SK-N-SH (cell line): ENCODE measurements around the gene MYH1. TPM values are rescaled to one million over a fixed set of nuclear protein-coding genes. Genes with fewer than 3 reads are reported as not detected.

Experiments used
- CTCF ChIA-PET: fragments of 300-600, 350-600 bp; formaldehyde crosslinking; extraction: SDS; loops from one replicate; lab custom pipeline; 2021; lab: Yijun Ruan, JAX
- POLR2A ChIA-PET: fragments of 350-600 bp; sonication (Branson Sonifier 250); formaldehyde crosslinking; extraction: SDS; loops from one replicate; lab custom pipeline; 2020; ENCODE audit warnings: antibody characterized with exemption, inconsistent platforms; lab: Yijun Ruan, JAX
- DNase-seq: peaks from one replicate; pipeline ENCODE4 v3.0.0; 2012
- H2AFZ ChIP-seq: fragments of 200-600 bp; sonication (generic); 2 replicates; pipeline ENCODE4 v1.8.1; 2016; ENCODE audit warnings: antibody characterized with exemption, mild to moderate bottlenecking, low read depth
- H3F3A ChIP-seq: fragments of 200-600 bp; sonication (generic); replicated peaks from 2 replicates; pipeline ENCODE3; 2016; ENCODE audit warnings: antibody characterized with exemption, mild to moderate bottlenecking; ENCODE audit not compliant: insufficient read depth
- H3K27ac ChIP-seq, 2 experiments: fragments of 200-500 bp in 1 of 2; fragments of 200-600 bp in 1 of 2; sonication (Bioruptor generic) in 1 of 2; sonication (generic), shearing (Covaris generic) in 1 of 2; 2 replicates each; pipeline versions ENCODE4 v1.5.1 to v1.6.1; 2014 to 2016; ENCODE audit warnings: low read depth in 2 of 2, inconsistent platforms in 1 of 2, low read length in 1 of 2, mild to moderate bottlenecking in 1 of 2, mixed read lengths in 1 of 2
- H3K27me3 ChIP-seq: fragments of 200-600 bp; sonication (generic), shearing (Covaris generic); 2 replicates; pipeline ENCODE4 v1.6.1; 2016; ENCODE audit warnings: mixed run types; ENCODE audit not compliant: insufficient read depth
- H3K36me3 ChIP-seq, 2 experiments: fragments of 200-500 bp in 1 of 2; fragments of 200-600 bp in 1 of 2; sonication (Bioruptor generic) in 1 of 2; sonication (generic) in 1 of 2; replicated peaks in 1 of 2; 2 replicates each; pipeline versions ENCODE3 to v1.5.1; 2014 to 2016; ENCODE audit warnings: low read length in 1 of 2, mild to moderate bottlenecking in 1 of 2; ENCODE audit not compliant: insufficient read depth in 2 of 2, control insufficient read depth in 1 of 2
- H3K4me1 ChIP-seq, 2 experiments: fragments of 200-500 bp in 1 of 2; fragments of 200-600 bp in 1 of 2; sonication (Bioruptor generic) in 1 of 2; sonication (generic), shearing (Covaris generic) in 1 of 2; 2 replicates each; pipeline versions ENCODE4 v1.5.1 to v1.6.1; 2014 to 2016; ENCODE audit warnings: low read depth in 1 of 2, low read length in 1 of 2, mixed run types in 1 of 2; ENCODE audit not compliant: insufficient read depth in 2 of 2, control insufficient read depth in 1 of 2
- H3K4me2 ChIP-seq: fragments of 200-600 bp; sonication (generic), shearing (Covaris generic); 2 replicates; pipeline ENCODE4 v1.6.1; 2017; ENCODE audit warnings: mixed run types
- H3K4me3 ChIP-seq, 2 experiments: fragments of 200-500 bp in 1 of 2; fragments of 200-600 bp in 1 of 2; sonication (Bioruptor generic) in 1 of 2; sonication (generic), shearing (Covaris generic) in 1 of 2; 2 replicates each; pipeline versions ENCODE4 v1.5.1 to v1.8.1; 2014 to 2016; ENCODE audit warnings: low read depth in 2 of 2, inconsistent platforms in 1 of 2, low read length in 1 of 2, mild to moderate bottlenecking in 1 of 2, mixed read lengths in 1 of 2, moderate library complexity in 1 of 2
- H3K79me2 ChIP-seq: fragments of 200-600 bp; sonication (generic); 2 replicates; pipeline ENCODE4 v1.8.1; 2017; ENCODE audit warnings: mild to moderate bottlenecking; ENCODE audit not compliant: insufficient read depth
- H3K9ac ChIP-seq: fragments of 200-600 bp; sonication (generic); 2 replicates; pipeline ENCODE4 v1.6.1; 2017; ENCODE audit warnings: mixed run types
- H3K9me2 ChIP-seq: fragments of 200-600 bp; sonication (generic); 2 replicates; pipeline ENCODE4 v1.6.1; 2017; ENCODE audit warnings: mixed run types
- H3K9me3 ChIP-seq: fragments of 200-600 bp; sonication (generic); 2 replicates; pipeline ENCODE4 v1.6.1; 2017; ENCODE audit warnings: mixed run types, mild to moderate bottlenecking, moderate library complexity
- H4K20me1 ChIP-seq: fragments of 200-600 bp; sonication (generic); 2 replicates; pipeline ENCODE4 v1.6.1; 2017; ENCODE audit warnings: mild to moderate bottlenecking, mixed run types; ENCODE audit not compliant: insufficient read depth
- CHD2 ChIP-seq: fragments of 150-350 bp; IDR thresholded peaks from 2 replicates; pipeline ENCODE4 v1.6.1; 2018; ENCODE audit warnings: low read length; ENCODE audit not compliant: partially characterized antibody
- EZH2phosphoT487 ChIP-seq: fragments of 200-600 bp; sonication (generic); IDR thresholded peaks from 2 replicates; pipeline ENCODE4 v1.6.1; 2017; ENCODE audit warnings: low read depth, mixed run types, mild to moderate bottlenecking, antibody characterized with exemption, moderate library complexity, borderline replicate concordance
- FOSL2 ChIP-seq: IDR thresholded peaks from 2 replicates; pipeline ENCODE4 v1.4.0; 2012; ENCODE audit warnings: low read depth, mild to moderate bottlenecking, moderate library complexity, borderline replicate concordance
- FOXJ3 ChIP-seq: sonication (generic); formaldehyde crosslinking; IDR thresholded peaks from 2 replicates; pipeline ENCODE4 v1.5.1; 2020; ENCODE audit warnings: mild to moderate bottlenecking, missing genetic modification reagents
- FOXM1 ChIP-seq: IDR thresholded peaks from 2 replicates; pipeline ENCODE4 v1.4.0; 2012; ENCODE audit warnings: low read depth, mild to moderate bottlenecking
- JUND ChIP-seq: IDR thresholded peaks from 2 replicates; pipeline ENCODE4 v1.4.0; 2012
- MAX ChIP-seq: IDR thresholded peaks from 2 replicates; pipeline ENCODE4 v1.4.0; 2012; ENCODE audit warnings: low read depth
- MXI1 ChIP-seq: IDR thresholded peaks from 2 replicates; pipeline ENCODE4 v1.6.1; 2012; ENCODE audit warnings: mild to moderate bottlenecking, low read depth, low read length, improper control_type of control experiment
- NFIC ChIP-seq: IDR thresholded peaks from 2 replicates; pipeline ENCODE4 v1.4.0; 2012; ENCODE audit warnings: borderline replicate concordance
- POLR2AphosphoS5 ChIP-seq: IDR thresholded peaks from 2 replicates; pipeline ENCODE4 v1.6.1; 2012; ENCODE audit warnings: low read depth, low read length
- RAD21 ChIP-seq: IDR thresholded peaks from 2 replicates; pipeline ENCODE4 v1.6.1; 2012; ENCODE audit warnings: mild to moderate bottlenecking, low read length
- REST ChIP-seq: IDR thresholded peaks from 2 replicates; pipeline ENCODE4 v1.6.1; 2012; ENCODE audit warnings: mild to moderate bottlenecking, low read depth, low read length, moderate library complexity
- RXRA ChIP-seq: IDR thresholded peaks from 2 replicates; pipeline ENCODE4 v1.4.0; 2012; ENCODE audit warnings: low read depth, mild to moderate bottlenecking, borderline replicate concordance
- SIN3A ChIP-seq: IDR thresholded peaks from 2 replicates; pipeline ENCODE4 v1.6.1; 2012; ENCODE audit warnings: low read depth, mild to moderate bottlenecking, low read length, moderate library complexity, borderline replicate concordance
- SMC3 ChIP-seq: IDR thresholded peaks from 2 replicates; pipeline ENCODE4 v1.6.1; 2012; ENCODE audit warnings: low read depth, low read length, improper control_type of control experiment
- TAF1 ChIP-seq: IDR thresholded peaks from 2 replicates; pipeline ENCODE4 v1.6.1; 2012; ENCODE audit warnings: low read depth, mild to moderate bottlenecking, low read length, moderate library complexity, borderline replicate concordance
- TCF12 ChIP-seq: IDR thresholded peaks from 2 replicates; pipeline ENCODE4 v1.4.0; 2012
- TEAD4 ChIP-seq: IDR thresholded peaks from 2 replicates; pipeline ENCODE4 v1.4.0; 2012; ENCODE audit warnings: mild to moderate bottlenecking, borderline replicate concordance; ENCODE audit not compliant: insufficient read depth
- USF2 ChIP-seq: fragments of 150-350 bp; IDR thresholded peaks from 2 replicates; pipeline ENCODE4 v1.6.1; 2017; ENCODE audit warnings: antibody characterized with exemption, low read length, low read depth, borderline replicate concordance
- YY1 ChIP-seq: IDR thresholded peaks from 2 replicates; pipeline ENCODE4 v1.4.0; 2012; ENCODE audit warnings: low read depth, mild to moderate bottlenecking
- WGBS: methylation state at CpG from one replicate; pipeline ENCODE4 v1.1.6; 2017; ENCODE audit warnings: low lambda C conversion rate; 5-methylcytosine and 5-hydroxymethylcytosine counted together
- polyA plus RNA-seq, 3 experiments: library from polyadenylated mRNA; depleted of rRNA; stranded (reverse); fragments of >200 nt; gene quantifications; 2 replicates each; pipeline ENCODE4 v1.2.3, GENCODE V29; 2012

MYH1 gene
- polyA plus RNA-seq, 1 of the 3 experiments (the other 2 are of a cell fraction), result 0.03 TPM

GRCh38 chr17:10499950-10500349 is 18.4 kb downstream of the MYH1 start (continued):
- TF ChIP-seq YY1 (no peak), TCF12 (no peak)

GRCh38 chr17:10492004-10492403 is 26.3 kb downstream of the MYH1 start:
- Histone ChIP-seq H3K9ac (no peak overlapping the region), H3K9me2 (no peaks in the 10 kb centered on the region), H3K9me3 (no peaks in the 10 kb centered on the region), H3K27ac (no peak overlapping the region), H3F3A (no peaks in the 10 kb centered on the region), H3K27me3 (no peaks in the 10 kb centered on the region), H3K4me3 (no peak overlapping the region), H3K79me2 (no peaks in the 10 kb centered on the region), H2AFZ (no peak overlapping the region), H3K4me2 (no peak overlapping the region), H4K20me1 (no peaks in the 10 kb centered on the region), H3K36me3 (no peaks in the 10 kb centered on the region), H3K4me1 (no peaks in the 10 kb centered on the region)
- ChIA-PET POLR2A (no interaction called here), CTCF (interaction anchor here (0.7 kb wide), 1 partner anchor 18 kb away, joined by 3 read pairs; no protein-coding TSS in a partner anchor)
- WGBS, result 13% methylated on average over 2 of the region's 2 CpGs
- no peak for DNase-seq
- TF ChIP-seq EZH2phosphoT487 (no peak), POLR2AphosphoS5 (no peak), TEAD4 (no peak), SIN3A (no peak), RAD21 (no peak), MXI1 (no peak), TAF1 (no peak), FOXJ3 (CRISPR knock-in tag) (no peak), CHD2 (no peak), FOSL2 (no peak), USF2 (no peak), JUND (no peak), REST (no peak), SMC3 (no peak), MAX (no peak), RXRA (no peak), TCF12 (no peak), YY1 (no peak), FOXM1 (no peak), NFIC (no peak)
